ENCODE results near the gene LST1.

The LST1 gene

GRCh38 chr6:31619805-31620585 lies 33.9 kb downstream of the LST1 start:
- H3K4me3 ChIP-seq (ENCODE audit: low read depth, low read length): peak overlapping the region; percentile 80
- CTCF ChIA-PET: interaction anchor here (0.6 to 1.3 kb wide), 3 partner anchors 18 to 73 kb away, joined by 3 read pairs; partner anchors contain the start of gene ATP6V1G2
- TF ChIP-seq, protein P1, sequence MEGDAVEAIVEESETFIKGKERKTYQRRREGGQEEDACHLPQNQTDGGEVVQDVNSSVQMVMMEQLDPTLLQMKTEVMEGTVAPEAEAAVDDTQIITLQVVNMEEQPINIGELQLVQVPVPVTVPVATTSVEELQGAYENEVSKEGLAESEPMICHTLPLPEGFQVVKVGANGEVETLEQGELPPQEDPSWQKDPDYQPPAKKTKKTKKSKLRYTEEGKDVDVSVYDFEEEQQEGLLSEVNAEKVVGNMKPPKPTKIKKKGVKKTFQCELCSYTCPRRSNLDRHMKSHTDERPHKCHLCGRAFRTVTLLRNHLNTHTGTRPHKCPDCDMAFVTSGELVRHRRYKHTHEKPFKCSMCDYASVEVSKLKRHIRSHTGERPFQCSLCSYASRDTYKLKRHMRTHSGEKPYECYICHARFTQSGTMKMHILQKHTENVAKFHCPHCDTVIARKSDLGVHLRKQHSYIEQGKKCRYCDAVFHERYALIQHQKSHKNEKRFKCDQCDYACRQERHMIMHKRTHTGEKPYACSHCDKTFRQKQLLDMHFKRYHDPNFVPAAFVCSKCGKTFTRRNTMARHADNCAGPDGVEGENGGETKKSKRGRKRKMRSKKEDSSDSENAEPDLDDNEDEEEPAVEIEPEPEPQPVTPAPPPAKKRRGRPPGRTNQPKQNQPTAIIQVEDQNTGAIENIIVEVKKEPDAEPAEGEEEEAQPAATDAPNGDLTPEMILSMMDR (IDR thresholded peaks at IDR 0.05; ENCODE audit: insufficient read depth, low read length, missing control alignments): no peak
- peak; percentile 95 for DNase-seq (ENCODE audit: low read depth, low spot score)
- POLR2A ChIA-PET: interaction anchor here (1.5 kb wide), 1 partner anchor 32 kb away, joined by 3 read pairs; the partner anchor contains the start of gene BAG6

DNA sequence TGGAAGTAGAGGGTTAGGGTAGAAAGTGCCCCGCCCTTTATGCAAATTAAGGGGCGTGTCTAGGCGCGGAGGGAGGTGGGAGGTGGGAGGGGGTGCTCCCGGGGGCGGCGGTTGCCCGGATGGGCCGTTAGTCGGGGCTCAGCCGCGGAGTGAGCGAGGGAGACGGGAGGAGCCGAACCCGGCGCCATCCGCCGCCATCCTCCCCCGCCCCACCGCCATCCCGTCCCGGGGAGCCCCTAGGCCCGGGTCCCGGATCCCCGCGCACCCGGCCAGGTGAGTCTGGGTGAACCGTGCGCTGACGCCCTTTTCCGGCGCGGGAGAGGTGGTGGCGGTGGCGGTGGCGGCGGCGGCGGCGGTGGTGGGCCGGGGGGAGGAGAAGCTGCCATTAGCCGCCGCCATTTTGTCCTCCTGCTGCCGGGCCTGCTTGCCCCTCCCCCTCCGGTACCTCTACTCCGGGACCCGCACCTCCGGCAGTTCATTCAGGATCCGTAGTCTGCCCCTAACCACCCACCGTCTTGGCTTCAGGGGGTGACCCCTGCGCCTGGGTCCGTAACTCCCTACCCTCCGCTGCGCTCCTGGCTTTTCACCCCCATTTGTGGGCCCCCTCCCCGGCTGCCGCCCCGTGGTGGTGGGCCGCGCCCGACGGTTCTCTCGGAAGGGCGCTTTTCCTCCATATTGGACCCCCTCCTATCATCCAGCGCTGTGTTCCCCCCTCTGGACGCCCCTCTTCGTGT lies 34.7 kb downstream of the LST1 start, which contains the start of gene PRRC2A:
TSS of gene PRRC2A (plus strand) at position 130 of the 734 bp plus-strand sequence. CDS start 2,075 bp downstream, outside the sequence.
- TF ChIP-seq, protein P1 (IDR thresholded peaks at IDR 0.05; ENCODE audit: insufficient read depth, low read length, missing control alignments): no peak
- H3K4me3 ChIP-seq (ENCODE audit: low read depth, low read length): peak within 1 kb of the TSS; percentile 97
- ChIA-PET CTCF (interaction anchor here (1.0 to 2.7 kb wide), 4 partner anchors 19 to 74 kb away, joined by 3 to 17 read pairs (median 4); partner anchors contain the start of genes ATP6V1G2 and NFKBIL1), POLR2A (interaction anchor here (1.4 to 3.1 kb wide), 3 partner anchors 18 to 40 kb away, joined by 3 to 16 read pairs (median 4); partner anchors contain the start of genes BAG6 and C6orf47)
- DNase-seq (ENCODE audit: low read depth, low spot score): no peak

DNA sequence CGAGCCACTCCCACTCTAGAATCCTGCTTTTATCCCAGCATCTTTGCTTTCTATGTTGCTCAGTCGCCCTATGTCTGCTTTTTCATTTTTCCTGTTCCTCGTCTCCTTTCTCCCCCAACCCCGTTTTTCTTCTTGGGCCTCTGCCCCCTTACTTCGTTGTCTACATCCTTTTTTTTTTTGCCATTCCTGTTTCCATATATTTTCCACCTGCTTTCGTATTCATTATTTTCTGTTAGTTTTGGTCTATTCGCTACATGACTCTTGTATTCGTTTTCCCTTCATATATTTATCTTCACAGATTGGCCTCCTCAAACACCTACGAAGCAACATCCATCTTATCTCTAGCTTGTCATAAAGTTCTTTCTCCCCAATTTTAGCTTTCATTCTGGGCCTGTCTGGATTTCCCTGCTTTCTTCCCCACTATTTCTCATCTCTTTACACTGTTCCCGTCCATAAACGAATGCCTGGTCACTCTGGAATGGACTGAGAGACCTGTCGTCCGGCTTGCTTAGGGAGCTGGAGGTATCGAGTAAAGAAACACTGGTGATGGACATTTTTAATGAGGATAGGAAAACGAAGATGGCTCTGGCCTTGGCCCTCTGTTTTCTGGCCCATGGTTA lies 35.4 kb downstream of the LST1 start:
- DNase-seq (ENCODE audit: low read depth, low spot score): no peak
- ChIA-PET POLR2A (interaction anchor here (0.6 to 3.1 kb wide), 6 partner anchors 13 to 328 kb away, joined by 3 to 16 read pairs (median 5); partner anchors contain the start of gene C6orf47), CTCF (interaction anchor here (1.1 to 2.7 kb wide), 2 partner anchors 41 to 75 kb away, joined by 4 to 17 read pairs; partner anchors contain the start of genes ATP6V1G2 and NFKBIL1)
- TF ChIP-seq, protein P1 (IDR thresholded peaks at IDR 0.05; ENCODE audit: insufficient read depth, low read length, missing control alignments): no peak
- H3K4me3 ChIP-seq (ENCODE audit: low read depth, low read length): peak overlapping the region; percentile 97

GRCh38 chr6:31621991-31622390 lies 35.9 kb downstream of the LST1 start:
- peak; percentile 4 for DNase-seq (ENCODE audit: low read depth, low spot score)
- ChIA-PET CTCF (interaction anchor here (1.1 to 2.7 kb wide), 3 partner anchors 12 to 76 kb away, joined by 4 to 17 read pairs (median 4); partner anchors contain the start of genes ATP6V1G2 and NFKBIL1), POLR2A (interaction anchor here (0.6 to 3.1 kb wide), 6 partner anchors 12 to 327 kb away, joined by 3 to 16 read pairs (median 5); partner anchors contain the start of gene C6orf47)
- peak overlapping the region; percentile 97 for H3K4me3 ChIP-seq (ENCODE audit: low read depth, low read length)
- TF ChIP-seq, protein P1 (IDR thresholded peaks at IDR 0.05; ENCODE audit: insufficient read depth, low read length, missing control alignments): no peak

DNA sequence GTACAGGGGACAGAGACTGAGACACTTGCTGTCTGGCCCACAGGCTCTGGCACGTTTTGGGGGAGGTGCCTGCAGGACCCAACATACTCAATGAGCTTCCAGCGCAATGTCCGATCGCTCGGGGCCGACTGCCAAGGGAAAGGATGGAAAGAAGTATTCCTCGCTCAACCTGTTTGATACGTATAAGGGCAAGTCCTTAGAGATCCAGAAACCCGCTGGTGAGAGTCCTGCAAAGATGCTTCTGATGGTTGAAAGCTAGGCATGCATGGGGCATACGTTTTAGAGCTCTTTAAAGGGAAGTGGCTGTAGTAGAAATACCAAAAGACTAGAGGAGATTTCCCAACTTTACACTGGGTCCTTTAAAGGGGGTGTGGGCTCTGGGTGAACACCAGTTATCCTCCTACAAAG lies 36.6 kb downstream of the LST1 start:
- TF ChIP-seq, protein P1 (IDR thresholded peaks at IDR 0.05; ENCODE audit: insufficient read depth, low read length, missing control alignments): no peak
- CTCF ChIA-PET: interaction anchor here (1.2 to 2.7 kb wide), 2 partner anchors 12 to 76 kb away, joined by 4 to 17 read pairs; partner anchors contain the start of genes ATP6V1G2 and NFKBIL1
- H3K4me3 ChIP-seq (ENCODE audit: low read depth, low read length): peak overlapping the region; percentile 97
- DNase-seq (ENCODE audit: low read depth, low spot score): no peak
- POLR2A ChIA-PET: interaction anchor here (1.4 to 3.1 kb wide), 3 partner anchors 14 to 80 kb away, joined by 3 to 16 read pairs (median 7); no protein-coding TSS in a partner anchor
